GM18526 (cell line): ENCODE results near the gene GPC5.

Experiments used
- POLR2A ChIP-seq: IDR thresholded peaks from 3 replicates; pipeline ENCODE4 v1.6.1; 2011; ENCODE audit not compliant: insufficient read length; ENCODE audit errors: extremely low read depth

Gene GPC5

DNA sequence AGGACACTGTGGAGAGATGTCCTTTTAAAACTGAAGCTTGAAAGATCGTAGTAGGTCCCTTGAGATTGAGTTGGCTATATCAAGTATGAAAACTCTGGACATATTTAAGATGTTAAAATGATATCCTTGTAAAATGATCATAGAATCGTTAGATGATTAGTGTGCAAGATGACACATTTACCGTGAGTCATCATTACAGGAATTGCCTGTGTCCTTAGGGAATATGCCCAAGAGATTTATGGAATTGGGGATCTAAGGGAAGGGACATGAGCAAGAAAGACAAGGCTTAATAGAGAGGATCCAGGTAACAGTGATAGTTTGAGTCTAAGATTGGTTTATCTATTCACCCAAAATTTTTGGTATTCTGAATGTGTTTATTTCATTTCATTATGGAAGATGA lies 233.7 kb downstream of the GPC5 start:
- no peak for TF ChIP-seq POLR2A

DNA sequence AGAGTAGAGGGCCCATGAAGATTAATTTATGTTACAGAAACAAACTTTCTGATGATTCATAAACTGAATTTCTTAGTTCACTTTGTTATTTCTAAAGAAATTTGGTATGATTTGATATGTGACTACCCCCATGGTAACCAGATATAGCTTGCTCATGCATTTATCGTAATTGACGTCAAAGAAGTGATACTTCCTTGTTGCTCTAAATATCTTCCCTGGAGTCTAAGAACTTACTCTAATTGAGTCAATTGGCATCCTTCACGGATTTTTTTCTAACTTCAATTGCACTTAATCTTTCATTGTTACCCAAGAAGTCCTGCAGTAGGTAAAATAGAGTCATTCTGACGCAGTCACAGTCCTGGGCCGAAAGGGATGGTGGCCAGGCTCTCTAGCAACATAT lies 240.9 kb downstream of the GPC5 start:
- no peak for TF ChIP-seq POLR2A

DNA sequence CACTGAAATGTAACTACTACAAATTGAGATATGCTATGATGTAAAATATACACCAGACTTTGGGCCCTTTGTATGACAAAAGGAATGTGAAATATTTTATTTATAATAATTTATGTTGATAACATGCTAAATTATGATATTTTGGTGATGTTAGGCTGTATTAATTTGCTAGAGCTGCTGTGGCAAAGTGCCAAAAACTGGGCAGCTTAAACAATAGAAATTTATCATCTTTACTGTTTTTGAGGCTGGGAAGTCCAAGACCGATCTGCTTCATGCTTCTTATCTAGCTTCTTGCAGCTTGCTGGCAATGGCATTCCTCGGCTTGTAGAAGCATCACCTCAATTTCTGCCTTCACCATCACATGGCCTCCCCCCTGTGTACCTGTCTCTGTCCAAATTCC lies 245.0 kb downstream of the GPC5 start:
- TF ChIP-seq POLR2A: no peak

- no peak for TF ChIP-seq POLR2A
Observed at GRCh38 chr13:91644806-91645205, 246.4 kb downstream of the GPC5 start.

DNA sequence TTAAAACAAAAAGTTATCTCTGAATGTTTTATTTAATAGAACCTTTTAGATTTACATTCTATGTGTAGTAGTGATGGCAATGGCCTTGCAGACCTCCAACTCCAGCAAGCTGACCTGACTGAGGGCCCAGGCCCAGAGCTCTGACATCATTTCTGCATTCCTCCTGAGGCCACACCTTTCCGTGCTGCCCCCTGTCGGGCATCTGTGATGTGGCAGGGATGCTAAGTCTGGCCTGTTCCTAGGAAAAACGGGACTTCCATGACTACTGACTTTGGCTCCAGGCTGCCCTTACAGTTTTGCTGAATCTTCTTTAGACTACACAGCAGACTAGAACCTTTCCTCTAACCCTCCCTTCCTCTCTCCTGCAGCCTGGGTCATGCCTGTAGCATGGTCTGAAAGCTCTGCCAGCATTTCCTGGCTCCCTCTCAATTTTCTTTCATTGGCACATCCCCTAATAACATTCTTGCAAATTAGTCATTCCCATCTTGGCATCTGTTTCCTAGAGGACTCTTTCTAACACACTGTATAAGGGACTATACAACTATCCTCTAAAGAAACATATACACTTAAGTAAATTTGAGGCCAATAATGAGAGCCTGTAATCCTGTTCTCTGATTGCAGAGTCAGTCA lies 249.1 kb downstream of the GPC5 start:
- no peak for TF ChIP-seq POLR2A

- TF ChIP-seq POLR2A: no peak
Observed at GRCh38 chr13:91648012-91648411, 249.6 kb downstream of the GPC5 start.

GRCh38 chr13:91649456-91649855 lies 251.0 kb downstream of the GPC5 start:
- TF ChIP-seq POLR2A: no peak

GRCh38 chr13:91652404-91653301 lies 254.2 kb downstream of the GPC5 start:
- TF ChIP-seq POLR2A: no peak

DNA sequence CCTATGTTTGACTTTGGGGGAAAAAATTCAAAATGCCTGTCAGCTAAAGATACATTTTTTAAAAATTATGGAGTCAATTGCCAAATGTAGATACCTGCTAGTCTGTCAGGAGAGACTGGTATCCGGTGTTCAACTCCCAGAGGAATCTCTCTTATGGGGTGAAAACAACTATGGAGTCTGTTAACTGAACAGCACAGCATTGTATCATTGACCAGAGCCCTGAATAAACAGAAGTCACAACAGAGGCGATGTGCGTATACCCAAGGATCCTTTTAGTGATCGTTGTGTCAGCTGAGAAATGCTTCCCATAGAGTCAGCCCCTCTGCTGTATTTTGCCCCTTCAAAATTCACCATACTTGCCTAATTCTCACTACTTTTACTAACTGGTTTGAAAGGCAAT lies 257.3 kb downstream of the GPC5 start:
- TF ChIP-seq POLR2A: no peak

GRCh38 chr13:91657283-91657682 lies 258.9 kb downstream of the GPC5 start:
- no peak for TF ChIP-seq POLR2A

DNA sequence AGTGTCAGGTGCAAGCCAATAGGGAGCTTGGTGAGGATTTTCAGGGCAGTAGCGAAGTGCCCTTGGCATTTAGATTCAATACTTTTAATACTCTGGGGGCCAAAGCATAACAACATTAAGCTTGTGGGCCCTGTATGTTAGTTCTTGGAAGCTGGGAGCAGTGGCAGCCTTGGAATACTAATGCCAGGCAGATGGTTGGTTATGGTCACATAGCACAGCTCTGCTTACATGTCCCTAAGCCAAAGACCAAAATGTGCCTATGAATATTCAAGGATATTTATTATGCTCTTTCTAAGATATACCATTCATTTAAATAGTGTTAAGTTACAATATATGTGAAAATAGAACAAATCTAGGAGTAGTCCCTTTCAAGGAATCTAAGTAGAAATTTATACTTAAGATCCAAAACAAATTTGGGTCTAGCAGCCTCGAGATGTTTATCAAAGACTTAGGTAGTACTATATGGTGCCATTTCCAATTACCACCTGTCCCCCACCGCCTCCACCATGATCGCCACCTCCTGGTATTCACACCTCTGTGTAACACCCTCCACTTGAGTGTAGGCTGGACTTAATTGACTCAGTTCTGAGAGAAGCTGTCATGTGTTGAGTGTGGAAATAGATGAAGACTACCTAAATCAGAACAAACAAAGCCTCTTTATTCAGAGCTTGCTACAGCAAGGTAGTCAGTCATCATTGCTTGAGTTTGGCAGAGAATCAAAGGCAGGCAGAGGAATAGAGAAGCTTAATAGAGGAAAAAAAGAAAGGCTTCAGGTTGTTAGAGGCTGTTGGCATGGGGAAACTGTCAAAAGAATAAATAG lies 261.0 kb downstream of the GPC5 start:
- no peak for TF ChIP-seq POLR2A

GRCh38 chr13:91660076-91660415 lies 261.6 kb downstream of the GPC5 start:
- no peak for TF ChIP-seq POLR2A

DNA sequence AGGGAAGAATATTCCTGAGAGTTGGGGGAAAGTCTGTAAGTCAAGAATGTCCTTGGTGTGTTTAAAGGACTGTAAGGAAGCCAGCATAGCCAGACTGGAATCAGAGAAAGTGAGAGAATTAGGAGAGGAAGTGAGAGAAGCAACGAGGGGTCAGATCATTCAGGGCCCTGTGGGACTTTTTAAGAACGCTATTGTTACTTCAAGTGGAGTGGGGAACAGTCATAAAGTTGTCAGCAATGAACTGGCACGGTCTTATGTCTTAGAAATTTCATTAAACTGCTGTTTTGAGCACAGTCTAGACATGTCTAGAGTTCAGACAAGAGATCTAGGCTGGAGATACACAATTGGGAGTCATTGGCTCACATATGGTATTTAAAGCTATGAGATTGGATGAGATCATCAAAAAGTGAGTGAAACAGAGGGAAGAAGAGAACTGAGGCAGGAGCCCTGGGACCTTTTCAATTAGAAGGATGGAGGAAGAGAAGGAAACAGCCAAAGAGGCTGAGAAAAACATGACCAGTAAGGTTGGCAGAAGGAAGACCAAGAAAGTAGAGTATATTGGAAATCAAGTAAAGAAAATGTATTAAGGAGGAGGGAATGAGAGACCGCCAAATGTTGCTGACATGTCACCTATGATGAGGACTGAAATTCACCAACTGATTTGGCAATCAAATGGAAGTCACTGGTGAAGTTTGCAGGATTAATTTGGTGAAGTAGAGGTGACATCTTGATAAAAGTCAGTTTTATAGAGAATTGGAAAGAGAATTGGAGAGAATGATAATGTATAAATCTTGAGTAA lies 263.5 kb downstream of the GPC5 start:
- TF ChIP-seq POLR2A: no peak

DNA sequence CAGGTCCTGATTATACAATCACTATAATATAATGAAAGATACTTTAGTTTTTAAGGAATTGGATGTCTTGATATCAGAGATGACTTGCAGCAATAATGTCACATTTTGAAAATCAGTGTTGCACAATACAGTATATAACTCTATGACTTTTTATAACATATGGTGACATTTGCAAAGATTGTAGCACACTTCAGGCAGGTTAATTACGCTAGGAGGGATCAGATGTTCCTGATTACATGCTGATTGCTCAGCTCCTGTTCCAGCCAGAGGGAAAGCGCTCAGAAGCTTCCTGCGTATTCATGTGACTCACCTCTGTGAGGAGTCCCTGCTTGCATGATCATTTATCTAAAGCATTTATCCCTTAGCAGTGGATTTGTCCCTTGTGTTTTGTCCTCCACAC lies 265.6 kb downstream of the GPC5 start:
- TF ChIP-seq POLR2A: no peak

- no peak for TF ChIP-seq POLR2A
Observed at GRCh38 chr13:91667486-91667885, 269.1 kb downstream of the GPC5 start.

- TF ChIP-seq POLR2A: no peak
Observed at GRCh38 chr13:91668866-91669495, 270.6 kb downstream of the GPC5 start.
